CD14-positive monocyte (primary cell): ENCODE data around the gene DTWD2. TPM values are rescaled to one million over a fixed set of nuclear protein-coding genes. Genes with fewer than 3 reads are reported as not detected.

ENCODE experiments used
- DNase-seq, 3 donors: peaks; one replicate each; pipeline ENCODE4 v3.0.0-alpha.2; 2011 to 2022
- H2AFZ ChIP-seq: 2 replicates; pipeline ENCODE4 v1.6.0; 2012; ENCODE audit warnings: mild to moderate bottlenecking, low read depth, low read length, inconsistent platforms; ENCODE audit not compliant: insufficient read depth, poor library complexity, severe bottlenecking
- H3K27ac ChIP-seq, 2 donors: 1 replicate in 1 of 2; 2 replicates in 1 of 2; pipeline ENCODE4 v1.5.1; 2012 to 2013; ENCODE audit warnings: low read length in 2 of 2, control low read depth in 1 of 2, inconsistent platforms in 1 of 2, low read depth in 1 of 2, mild to moderate bottlenecking in 1 of 2
- H3K27me3 ChIP-seq, 2 donors: one replicate each; pipeline versions ENCODE4 v1.6.0 to v1.6.1; 2011 to 2013; ENCODE audit warnings: low read length in 2 of 2; ENCODE audit not compliant: control insufficient read depth in 2 of 2, insufficient read depth in 2 of 2
- H3K36me3 ChIP-seq, 2 donors: replicated peaks in 1 of 2; 1 replicate in 1 of 2; 2 replicates in 1 of 2; pipeline versions ENCODE4 v1.5.1 to v1.6.1; 2012 to 2013; ENCODE audit warnings: low read length in 2 of 2, control low read depth in 1 of 2, inconsistent platforms in 1 of 2, mild to moderate bottlenecking in 1 of 2; ENCODE audit not compliant: insufficient read depth in 2 of 2, control insufficient read depth in 1 of 2
- H3K4me1 ChIP-seq, 2 donors: 1 replicate in 1 of 2; 2 replicates in 1 of 2; pipeline versions ENCODE4 v1.5.1 to v1.6.1; 2012 to 2013; ENCODE audit warnings: low read length in 2 of 2, control low read depth in 1 of 2, inconsistent platforms in 1 of 2, mild to moderate bottlenecking in 1 of 2, moderate library complexity in 1 of 2; ENCODE audit not compliant: insufficient read depth in 2 of 2, control insufficient read depth in 1 of 2
- H3K4me2 ChIP-seq: replicated peaks from 2 replicates; pipeline ENCODE3; 2012; ENCODE audit warnings: low read length, moderate library complexity, mild to moderate bottlenecking; ENCODE audit not compliant: poor library complexity, severe bottlenecking; ENCODE audit errors: extremely low read depth
- H3K4me3 ChIP-seq, 3 experiments: fragments of 200-600 bp in 1 of 3; sonication (generic) in 1 of 3; replicated peaks in 1 of 3; 1 replicate in 2 of 3; 2 replicates in 1 of 3; pipeline ENCODE4 v1.5.1; 2011 to 2013; ENCODE audit warnings: low read length in 3 of 3, mild to moderate bottlenecking in 3 of 3, control low read depth in 2 of 3, low read depth in 2 of 3, inconsistent platforms in 1 of 3, moderate library complexity in 1 of 3
- H3K79me2 ChIP-seq: 2 replicates; pipeline ENCODE4 v1.6.0; 2012; ENCODE audit warnings: mild to moderate bottlenecking, control low read depth, inconsistent platforms, low read length, moderate library complexity; ENCODE audit not compliant: insufficient read depth
- H3K9ac ChIP-seq: 2 replicates; pipeline ENCODE4 v1.6.0; 2017; ENCODE audit warnings: low read length, mild to moderate bottlenecking; ENCODE audit not compliant: insufficient read depth, poor library complexity, severe bottlenecking
- H3K9me3 ChIP-seq, 2 donors: replicated peaks in 1 of 2; 1 replicate in 1 of 2; 2 replicates in 1 of 2; pipeline versions ENCODE4 v1.5.1 to v1.6.1; 2012 to 2013; ENCODE audit warnings: low read length in 2 of 2, control low read depth in 1 of 2; ENCODE audit not compliant: control insufficient read depth in 1 of 2, insufficient read depth in 1 of 2
- H4K20me1 ChIP-seq: 2 replicates; pipeline ENCODE4 v1.6.0; 2012; ENCODE audit warnings: mild to moderate bottlenecking, low read length, control low read depth, moderate library complexity; ENCODE audit not compliant: insufficient read depth
- H3K27ac Mint-ChIP-seq, 7 donors: one replicate each; pipeline ENCODE4 v1.8.0; 2020; ENCODE audit warnings: mild to moderate bottlenecking in 7 of 7, mixed read lengths in 7 of 7, moderate library complexity in 6 of 7, inconsistent platforms in 2 of 7
- H3K27me3 Mint-ChIP-seq, 3 donors: one replicate each; pipeline ENCODE4 v1.8.0; 2021 to 2022; ENCODE audit warnings: low read depth in 3 of 3, mild to moderate bottlenecking in 3 of 3, mixed read lengths in 3 of 3, moderate library complexity in 3 of 3, inconsistent platforms in 1 of 3
- H3K36me3 Mint-ChIP-seq, 2 donors: one replicate each; pipeline ENCODE4 v1.8.0; 2020; ENCODE audit warnings: mixed read lengths in 2 of 2, inconsistent platforms in 1 of 2, mild to moderate bottlenecking in 1 of 2
- H3K4me1 Mint-ChIP-seq: one replicate; pipeline ENCODE4 v1.8.0; 2020; ENCODE audit warnings: mild to moderate bottlenecking, mixed read lengths
- H3K4me3 Mint-ChIP-seq, 2 donors: one replicate each; pipeline ENCODE4 v1.8.0; 2020; ENCODE audit warnings: mild to moderate bottlenecking in 2 of 2, mixed read lengths in 2 of 2, moderate library complexity in 1 of 2
- H3K9me3 Mint-ChIP-seq, 7 donors: one replicate each; pipeline ENCODE4 v1.8.0; 2020 to 2022; ENCODE audit warnings: mixed read lengths in 7 of 7, mild to moderate bottlenecking in 6 of 7, moderate library complexity in 6 of 7, inconsistent platforms in 2 of 7
- WGBS: methylation state at CpG from one replicate; pipeline ENCODE4 v1.1.5; 2013; ENCODE audit warnings: missing lambda C conversion rate; ENCODE audit not compliant: insufficient coverage; 5-methylcytosine and 5-hydroxymethylcytosine counted together
- intact Hi-C, 2 donors: fragments of 100-400 bp; cut with micrococcal nuclease; formaldehyde crosslinking; loops; one replicate each; pipeline versions ENCODE4 v1.15.0 to v1.15.1; 2023
- polyA plus RNA-seq, 3 donors: library from polyadenylated mRNA; depleted of rRNA in 1 of 3; unstranded in 2 of 3; stranded (reverse) in 1 of 3; fragments of 300-500 nt in 2 of 3; fragments of >200 nt in 1 of 3; fragmentation: Illumina TruSeq in 2 of 3; gene quantifications; 1 replicate in 2 of 3; 2 replicates in 1 of 3; pipeline ENCODE4 v1.2.3, GENCODE V29; 2012 to 2021
- TF ChIP-seq, protein P1 (sequence below): fragments of 200-600 bp; IDR thresholded peaks from one replicate; pipeline ENCODE4 v1.8.0; 2022; ENCODE audit warnings: antibody characterized with exemption, mild to moderate bottlenecking

Gene DTWD2
- polyA plus RNA-seq, 3 donors, result 1.2 to 2.7 (median 2.5) TPM

DNA sequence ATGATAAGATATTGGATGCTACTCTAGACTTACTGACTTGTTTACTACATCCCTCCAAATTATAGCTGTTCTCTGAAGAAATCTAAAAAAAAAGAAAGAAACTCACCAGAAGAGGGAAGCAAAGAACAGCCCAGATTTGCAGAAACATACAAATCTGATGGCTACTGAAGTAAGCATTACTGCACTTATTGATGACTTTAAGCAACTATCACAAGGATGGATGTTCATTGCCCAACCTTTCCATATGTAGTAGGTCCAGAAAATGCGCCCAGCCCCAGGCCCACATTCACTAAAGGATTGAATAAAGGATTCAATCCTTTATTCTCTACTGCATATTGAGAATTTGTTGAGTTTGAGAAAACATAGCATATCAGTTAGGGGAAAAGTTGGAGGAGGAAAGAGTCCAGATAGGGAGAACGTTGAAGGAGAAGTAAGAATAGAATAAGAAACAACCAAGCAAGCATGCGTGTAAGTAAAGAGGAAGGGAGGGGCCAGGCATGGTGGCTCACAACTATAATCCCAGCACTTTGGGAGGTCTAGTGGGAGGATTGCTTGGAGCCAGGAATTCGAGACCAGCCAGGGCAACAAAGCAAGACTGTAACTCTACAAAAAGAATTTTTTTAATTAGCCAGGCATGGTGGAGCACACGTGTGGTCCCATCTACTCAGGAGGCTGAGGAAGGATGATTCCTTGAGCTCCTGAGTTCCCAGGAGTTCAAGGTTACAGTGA, 33.8 kb upstream of the DTWD2 start:
- Histone ChIP-seq H3K36me3 (no peaks in the 10 kb centered on the region), H3K9ac (no peak overlapping the region), H3K27me3 (no peaks in the 10 kb centered on the region), H3K27ac (peak overlapping the region in 1 of 2 donors; percentile 58), H2AFZ (no peak overlapping the region), H3K4me1 (peaks cover 51 to 66% of the 10 kb centered on the region in 2 donors), H3K4me3 (peak overlapping the region in 1 of 3 experiments; percentile 18), H4K20me1 (no peaks in the 10 kb centered on the region), H3K9me3 (no peaks in the 10 kb centered on the region), H3K79me2 (no peaks in the 10 kb centered on the region), H3K4me2 (no peak overlapping the region)
- intact Hi-C loops, result no loop called here
- H3K27ac Mint-ChIP-seq, result peak overlapping the region in 5 of 7 donors; percentile 43 to 76 (median 62)
- H3K9me3 Mint-ChIP-seq, result peaks cover 0 to 5% (median 0%) of the 10 kb centered on the region in 7 donors
- DNase-seq, result peak in 2 of 3 donors; percentile 30 to 33
- peaks cover 0 to 1% (median 0%) of the 10 kb centered on the region in 3 donors for H3K27me3 Mint-ChIP-seq
- TF ChIP-seq, protein P1, sequence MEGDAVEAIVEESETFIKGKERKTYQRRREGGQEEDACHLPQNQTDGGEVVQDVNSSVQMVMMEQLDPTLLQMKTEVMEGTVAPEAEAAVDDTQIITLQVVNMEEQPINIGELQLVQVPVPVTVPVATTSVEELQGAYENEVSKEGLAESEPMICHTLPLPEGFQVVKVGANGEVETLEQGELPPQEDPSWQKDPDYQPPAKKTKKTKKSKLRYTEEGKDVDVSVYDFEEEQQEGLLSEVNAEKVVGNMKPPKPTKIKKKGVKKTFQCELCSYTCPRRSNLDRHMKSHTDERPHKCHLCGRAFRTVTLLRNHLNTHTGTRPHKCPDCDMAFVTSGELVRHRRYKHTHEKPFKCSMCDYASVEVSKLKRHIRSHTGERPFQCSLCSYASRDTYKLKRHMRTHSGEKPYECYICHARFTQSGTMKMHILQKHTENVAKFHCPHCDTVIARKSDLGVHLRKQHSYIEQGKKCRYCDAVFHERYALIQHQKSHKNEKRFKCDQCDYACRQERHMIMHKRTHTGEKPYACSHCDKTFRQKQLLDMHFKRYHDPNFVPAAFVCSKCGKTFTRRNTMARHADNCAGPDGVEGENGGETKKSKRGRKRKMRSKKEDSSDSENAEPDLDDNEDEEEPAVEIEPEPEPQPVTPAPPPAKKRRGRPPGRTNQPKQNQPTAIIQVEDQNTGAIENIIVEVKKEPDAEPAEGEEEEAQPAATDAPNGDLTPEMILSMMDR, result peak; percentile 54
- no peak overlapping the region for H3K4me3 Mint-ChIP-seq
- H3K4me1 Mint-ChIP-seq, result peaks cover 40% of the 10 kb centered on the region
- no peaks in the 10 kb centered on the region for H3K36me3 Mint-ChIP-seq
- WGBS, result 29% methylated on average over 3 of the region's 5 CpGs

- Histone ChIP-seq H3K27me3 (no peaks in the 10 kb centered on the region), H2AFZ (peak overlapping the region; percentile 8), H3K9ac (no peak overlapping the region), H4K20me1 (no peaks in the 10 kb centered on the region), H3K4me1 (peaks cover 57 to 75% of the 10 kb centered on the region in 2 donors), H3K4me2 (no peak overlapping the region), H3K27ac (peak overlapping the region in 1 of 2 donors; percentile 58), H3K79me2 (no peaks in the 10 kb centered on the region), H3K36me3 (no peaks in the 10 kb centered on the region), H3K4me3 (no peak overlapping the region), H3K9me3 (no peaks in the 10 kb centered on the region)
- intact Hi-C loops, result no loop called here
- Mint-ChIP-seq H3K9me3 (peaks cover 0 to 5% (median 0%) of the 10 kb centered on the region in 7 donors), H3K4me3 (no peak overlapping the region), H3K4me1 (peaks cover 46% of the 10 kb centered on the region), H3K36me3 (no peaks in the 10 kb centered on the region), H3K27me3 (peaks cover 0 to 1% (median 0%) of the 10 kb centered on the region in 3 donors), H3K27ac (peak overlapping the region in 4 of 7 donors; percentile 48 to 80 (median 78))
- 83% methylated on average over 1 of the region's 3 CpGs for WGBS
- no peak for DNase-seq
- TF ChIP-seq, protein P1, result no peak
These were observed 32.9 kb upstream of the DTWD2 start for GRCh38 chr5:119021149-119021732.
